CD4-positive, alpha-beta T cell treated with Interleukin-12 subunit alpha and Interleukin-12 subunit beta, for 1 hour (primary cell): ENCODE data around the gene BRIP1.
"Not testable (repeated sequence)": the region's sequence is repeated elsewhere in the genome, so short reads cannot be mapped to it uniquely, and the experiment has no call there.

Experiments used
- DNase-seq: peaks from one replicate; pipeline ENCODE4 v3.0.0-alpha.2; 2020

BRIP1 gene

DNA sequence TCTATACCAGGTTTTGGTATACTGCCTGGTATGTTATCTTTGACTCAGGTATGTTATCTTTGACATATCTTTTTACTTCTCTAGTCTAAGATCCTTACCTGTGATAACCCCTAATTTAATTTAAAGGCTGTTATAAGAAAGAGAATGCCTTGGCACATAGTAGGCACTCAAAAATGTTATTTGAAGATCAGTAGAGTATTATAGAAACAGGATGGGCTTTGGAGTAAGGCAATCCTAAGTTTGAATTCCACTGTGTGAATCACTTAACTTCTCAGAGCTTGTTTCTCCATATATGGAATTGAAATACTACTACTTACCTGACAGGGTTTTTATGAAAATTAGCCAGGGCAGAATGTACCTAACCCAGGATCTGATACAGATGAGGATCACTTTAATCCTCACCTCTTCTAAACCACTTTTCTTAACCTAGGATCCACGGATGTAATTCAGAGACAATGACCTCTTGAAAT, 1.2 kb downstream of the BRIP1 start:
- no peak for DNase-seq

DNA sequence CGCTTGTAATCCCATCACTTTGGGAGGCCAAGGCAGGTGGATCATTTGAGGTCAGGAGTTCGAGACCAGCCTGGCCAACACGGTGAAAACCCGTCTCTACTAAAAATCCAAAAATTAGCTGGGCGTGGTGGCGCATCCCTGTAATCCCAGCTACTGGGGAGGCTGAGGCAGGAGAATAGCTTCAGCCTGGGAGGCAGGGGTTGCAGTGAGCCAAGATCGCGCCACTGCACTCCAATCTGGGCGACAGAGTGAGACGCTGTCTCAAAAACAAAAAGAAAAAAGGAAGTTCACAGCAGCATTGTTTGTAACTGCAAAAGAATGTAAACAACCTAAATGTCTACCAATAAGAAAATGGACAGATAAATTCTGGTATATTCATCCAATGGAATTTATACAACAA, 2.9 kb downstream of the BRIP1 start:
- DNase-seq: not testable (repeated sequence)

DNA sequence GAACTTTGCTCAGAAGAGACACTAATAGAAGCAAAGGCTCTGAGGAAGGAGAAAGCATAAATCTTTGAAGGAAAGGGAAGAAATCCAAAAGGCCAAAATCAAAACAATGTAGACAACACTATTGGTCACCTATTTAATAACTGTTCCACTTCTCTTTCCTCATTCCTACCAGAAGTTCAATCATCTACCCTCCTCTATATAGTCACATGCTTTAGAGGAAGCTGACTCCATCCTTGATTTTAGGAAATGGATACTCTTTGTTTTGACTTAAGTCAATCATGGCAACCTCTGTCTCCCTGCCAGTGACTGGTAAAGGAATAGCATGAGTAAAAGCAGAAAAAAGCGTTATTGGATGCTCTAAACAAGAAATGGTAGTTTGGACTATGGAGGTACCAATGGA, 7.3 kb downstream of the BRIP1 start:
- no peak for DNase-seq

DNA sequence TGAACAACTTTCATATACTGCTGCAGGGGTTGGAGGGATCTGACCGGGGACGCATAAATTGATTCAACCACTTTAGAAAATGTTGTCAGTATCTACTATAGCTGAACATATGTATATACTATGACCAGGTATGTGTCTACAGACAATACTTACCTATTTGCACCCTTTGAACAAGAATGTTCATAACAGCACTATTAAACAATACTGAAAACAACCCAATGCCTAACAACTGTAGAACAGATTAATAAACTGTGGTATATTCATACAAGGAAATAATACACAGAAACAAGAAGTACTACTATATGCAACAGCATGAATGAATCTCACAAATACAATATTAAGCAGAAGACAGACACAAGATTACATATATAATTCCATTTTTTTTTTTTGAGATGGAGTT, 10.5 kb downstream of the BRIP1 start:
- DNase-seq: no peak

DNA sequence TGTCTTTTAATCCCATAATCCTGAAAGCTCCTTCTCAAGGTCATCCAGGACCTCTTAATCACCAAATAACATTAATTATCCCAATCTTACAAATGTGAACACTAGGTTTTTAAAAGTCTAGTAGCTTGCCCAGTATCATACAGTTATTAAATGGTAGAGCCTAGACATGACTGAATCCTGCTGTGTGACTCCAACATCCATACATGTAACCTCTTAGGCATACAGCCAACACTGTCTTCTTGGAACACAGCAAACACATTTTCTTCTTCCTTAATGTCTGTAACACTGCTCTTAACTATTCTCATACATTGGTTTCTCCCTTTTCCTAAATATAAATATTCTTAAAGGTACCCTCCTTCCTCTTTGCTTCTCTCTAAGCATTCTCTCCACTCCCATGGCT, 13.7 kb downstream of the BRIP1 start:
- DNase-seq: no peak

DNA sequence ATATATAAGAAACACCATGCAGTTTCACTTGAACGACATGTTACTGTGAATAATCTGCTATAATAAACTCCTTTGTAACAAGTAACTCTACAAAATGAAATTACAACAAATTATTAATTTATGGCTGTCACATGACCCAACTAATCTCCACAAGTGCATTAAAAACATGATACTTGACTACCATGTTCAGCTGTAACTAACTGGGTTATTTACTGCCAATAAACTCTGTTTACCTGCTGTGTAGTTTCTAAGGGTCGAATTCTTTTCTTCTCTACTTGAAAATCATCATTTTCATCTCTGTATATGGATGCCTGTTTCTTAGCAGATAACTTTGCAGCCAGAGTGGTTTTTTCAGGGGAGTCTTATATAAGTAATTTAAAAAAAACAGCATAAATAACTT, 14.4 kb downstream of the BRIP1 start:
- DNase-seq: no peak

DNA sequence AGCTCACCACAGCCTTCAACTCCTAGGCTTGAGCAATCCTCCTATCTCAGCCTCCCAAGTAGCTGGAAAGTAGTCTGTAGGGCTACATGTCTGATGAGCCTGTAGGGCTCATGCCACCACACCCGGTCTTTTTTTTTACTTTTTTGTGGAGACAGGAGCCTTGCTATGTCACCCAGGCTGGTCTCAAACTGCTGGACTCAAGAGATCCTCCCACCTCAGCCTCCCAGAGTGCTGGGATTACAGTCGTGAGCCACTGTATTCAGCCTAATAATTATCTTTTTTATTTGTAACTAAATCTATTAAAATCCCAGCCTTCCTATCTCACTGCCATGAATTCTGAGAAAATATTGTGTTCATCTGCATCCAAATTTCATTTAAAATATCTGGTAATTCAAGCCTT, 15.1 kb downstream of the BRIP1 start:
- no peak for DNase-seq

DNA sequence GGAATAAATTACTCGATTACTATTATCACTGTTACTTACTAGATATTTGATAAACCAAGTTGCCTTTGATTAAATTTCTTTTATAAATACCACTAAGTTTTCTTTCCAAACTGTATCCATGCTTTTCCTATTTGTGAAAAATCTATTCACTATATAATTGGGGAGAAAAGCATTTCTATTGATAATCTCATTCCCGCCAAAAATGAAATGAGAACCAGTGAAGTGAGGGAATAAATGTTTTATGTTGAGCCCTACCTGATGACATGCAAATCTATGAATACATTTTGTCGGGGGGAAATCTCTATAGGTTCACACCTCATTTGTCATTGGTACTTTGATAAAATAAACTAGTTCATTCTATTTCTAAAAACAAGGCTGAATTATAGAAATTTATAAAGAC, 15.7 kb downstream of the BRIP1 start:
- DNase-seq: no peak

DNA sequence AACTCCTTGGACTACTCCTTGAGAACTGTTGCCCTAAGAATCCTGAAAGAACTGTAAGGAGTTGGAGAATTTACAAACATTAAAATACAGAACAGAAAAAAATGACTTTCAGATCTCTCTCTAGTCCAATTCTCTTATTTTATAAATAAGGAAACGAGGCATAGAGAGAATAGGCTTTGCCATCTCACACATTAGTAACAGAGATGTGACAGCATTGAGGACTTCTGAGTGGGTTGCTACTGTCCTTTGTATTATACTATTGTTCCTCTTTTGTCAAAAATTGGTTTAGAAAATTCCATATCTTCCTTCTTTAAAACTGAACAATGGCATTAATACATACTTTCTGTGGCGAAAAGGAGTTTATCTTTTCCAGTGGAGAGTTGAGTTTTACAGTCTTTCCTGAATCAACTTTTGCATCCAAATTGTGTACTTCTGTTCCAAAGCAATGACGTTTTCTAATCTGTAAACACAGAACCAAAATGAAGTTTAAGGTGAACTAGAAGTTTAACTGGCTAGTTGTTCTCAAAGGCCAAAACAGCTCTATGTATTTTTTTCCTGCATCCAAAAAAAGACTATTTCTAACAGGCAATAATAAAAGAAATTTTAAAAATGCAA, 16.5 kb downstream of the BRIP1 start:
- no peak for DNase-seq

DNA sequence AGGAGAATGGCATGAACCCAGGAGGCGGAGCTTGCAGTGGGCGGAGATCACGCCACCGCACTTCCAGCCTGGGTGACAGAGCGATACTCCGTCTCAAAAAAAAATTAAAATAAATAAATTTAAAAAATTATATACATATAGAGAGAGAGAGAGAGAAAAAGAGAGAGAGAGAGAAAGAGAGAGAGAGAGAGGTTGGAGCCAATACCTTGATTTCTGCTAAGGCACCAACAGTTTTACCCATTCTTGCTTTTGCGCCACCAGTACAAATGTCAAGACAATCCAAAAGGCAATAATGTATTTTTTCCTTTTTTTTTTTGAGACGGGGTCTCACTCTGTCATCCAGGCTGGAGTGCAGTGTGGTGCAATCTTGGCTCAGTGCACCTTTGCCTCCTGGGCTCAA, 17.2 kb downstream of the BRIP1 start:
- DNase-seq: no peak

DNA sequence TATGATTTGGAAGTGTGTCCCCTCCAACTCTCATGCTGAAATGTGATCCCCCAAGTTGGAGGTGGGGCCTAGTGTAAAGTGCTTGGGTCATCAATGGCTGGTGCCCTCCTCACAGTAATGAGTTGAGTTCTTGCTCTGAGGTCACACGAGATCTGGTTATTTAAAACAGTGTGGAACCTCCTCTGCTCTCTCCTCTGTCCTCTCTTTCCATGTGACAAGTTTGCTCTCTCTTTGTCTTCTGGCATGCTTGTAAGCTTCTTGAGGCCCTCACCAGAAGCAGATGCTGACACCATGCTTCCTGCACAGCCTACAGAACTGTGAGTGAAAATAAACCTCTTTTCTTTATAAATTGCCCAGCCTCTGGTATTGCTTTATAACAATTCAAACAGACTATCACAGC, 19.9 kb downstream of the BRIP1 start:
- DNase-seq: no peak

DNA sequence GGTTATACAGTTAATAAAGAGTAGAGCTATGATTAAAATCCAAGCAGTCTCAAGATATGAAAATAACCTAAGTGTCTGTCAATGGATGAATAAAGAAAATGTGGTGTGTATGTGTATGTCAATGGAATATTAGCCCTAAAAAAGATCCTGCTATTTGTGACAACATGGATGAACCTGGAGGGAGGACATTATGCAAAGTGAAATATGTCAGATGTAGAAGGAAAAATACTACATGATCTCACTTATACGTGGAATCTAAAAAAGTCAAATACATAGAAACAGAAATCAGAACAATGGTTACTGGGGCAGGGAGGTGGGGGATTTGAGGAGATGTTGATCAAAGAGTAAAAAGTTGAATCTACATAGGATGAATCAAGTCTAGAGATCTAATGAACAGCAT, 20.4 kb downstream of the BRIP1 start:
- no peak for DNase-seq

DNA sequence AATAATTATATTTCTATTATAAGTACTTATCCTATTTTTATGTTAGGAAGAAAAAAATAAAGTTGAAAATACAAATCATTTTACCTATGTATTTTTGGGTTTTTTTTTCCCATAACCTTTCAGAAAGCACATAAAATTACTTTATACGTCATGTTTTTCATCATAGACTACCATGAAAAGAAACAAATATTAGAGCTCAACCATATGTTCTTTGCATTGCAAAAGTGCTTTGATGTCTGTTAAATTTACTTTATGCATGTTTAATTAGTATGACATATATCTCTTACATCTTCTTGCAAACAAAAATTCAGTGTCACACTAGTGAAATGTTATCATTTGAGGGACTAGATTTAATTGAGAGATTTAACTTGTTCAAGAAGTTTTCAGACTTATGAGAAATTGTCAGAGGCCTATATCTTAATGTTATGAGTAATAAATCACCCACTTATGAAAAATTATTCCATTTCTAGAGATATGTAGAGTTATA, 24.0 kb downstream of the BRIP1 start:
- no peak for DNase-seq

DNA sequence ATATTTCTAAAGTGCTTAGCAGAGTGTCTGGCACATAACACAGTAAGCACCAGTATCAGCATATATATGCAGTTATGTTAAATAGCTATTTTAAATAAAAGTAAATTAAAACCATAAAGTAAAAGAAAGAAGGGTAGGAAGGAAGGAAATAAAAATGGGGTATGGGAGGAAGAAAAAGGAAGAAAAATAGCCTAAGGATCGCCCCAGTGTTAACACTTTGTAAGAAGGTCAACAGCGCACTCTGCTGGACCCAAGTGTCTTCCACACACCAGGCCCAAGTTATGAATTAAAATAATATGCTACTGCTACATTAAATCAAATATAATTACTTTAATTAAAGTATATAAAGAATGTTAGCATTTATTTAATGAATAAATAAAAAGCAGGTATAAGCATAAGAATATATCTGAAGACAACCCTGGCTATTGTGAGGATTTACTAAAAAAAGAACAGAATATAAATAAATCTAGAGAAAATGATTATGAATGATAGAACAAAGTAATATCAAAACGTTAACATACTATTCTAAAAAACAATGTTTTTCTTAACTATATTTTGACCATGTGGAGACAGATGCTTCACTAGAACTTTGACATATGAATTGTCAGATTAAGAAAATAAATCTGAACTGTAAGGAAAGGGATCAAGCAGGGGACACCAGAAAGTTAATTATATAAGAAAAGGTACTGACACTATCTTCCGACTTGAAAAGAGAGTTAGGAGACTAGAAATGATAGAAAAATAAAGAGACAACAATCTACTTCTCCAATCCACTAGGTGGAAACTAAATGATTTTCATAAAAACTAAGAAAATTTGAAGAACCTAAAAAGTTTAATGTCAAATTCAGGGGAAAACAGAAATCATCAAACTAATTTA, 25.9 kb downstream of the BRIP1 start:
- peak; percentile 60 for DNase-seq

DNA sequence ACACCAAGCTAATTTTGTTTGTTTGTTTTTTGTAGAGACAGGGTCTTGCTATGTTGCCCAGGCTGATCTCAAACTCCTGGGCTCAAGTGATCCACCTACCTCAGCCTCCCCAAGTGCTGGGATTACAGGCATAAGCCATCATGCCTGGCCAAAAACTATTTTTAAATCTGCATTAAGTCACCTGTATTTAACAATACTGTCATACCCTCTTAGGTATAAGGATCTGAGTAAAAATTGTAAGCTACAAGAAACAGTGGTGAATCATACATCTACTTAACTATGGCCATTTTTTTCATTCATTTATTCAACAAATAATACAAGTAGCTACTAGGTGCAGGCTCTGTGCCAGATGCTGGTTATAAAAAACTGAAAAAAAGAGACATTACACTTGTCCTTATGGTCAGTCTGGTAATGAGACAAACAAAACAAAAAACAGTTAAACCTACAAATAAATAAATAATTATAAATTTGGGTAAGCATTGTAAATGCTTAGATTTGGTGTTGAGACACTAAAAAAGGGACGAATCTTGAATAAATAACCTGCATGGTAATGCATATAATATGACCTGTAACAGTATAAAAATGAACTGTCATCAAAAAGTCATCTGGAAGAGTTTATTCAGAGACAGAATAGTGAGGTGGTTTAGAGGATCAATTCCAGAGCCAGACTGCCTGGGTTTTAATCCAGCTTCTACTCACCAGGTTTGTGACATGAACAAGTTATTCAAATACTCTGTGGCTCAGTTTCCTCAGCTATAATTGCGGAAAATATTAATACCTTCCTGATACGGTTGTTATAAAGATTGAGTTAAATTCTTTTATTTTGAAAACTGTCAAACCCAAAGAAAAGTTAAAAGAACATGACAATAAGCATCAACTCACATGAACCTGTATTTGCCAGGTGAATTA, 26.8 kb downstream of the BRIP1 start:
- DNase-seq: no peak

DNA sequence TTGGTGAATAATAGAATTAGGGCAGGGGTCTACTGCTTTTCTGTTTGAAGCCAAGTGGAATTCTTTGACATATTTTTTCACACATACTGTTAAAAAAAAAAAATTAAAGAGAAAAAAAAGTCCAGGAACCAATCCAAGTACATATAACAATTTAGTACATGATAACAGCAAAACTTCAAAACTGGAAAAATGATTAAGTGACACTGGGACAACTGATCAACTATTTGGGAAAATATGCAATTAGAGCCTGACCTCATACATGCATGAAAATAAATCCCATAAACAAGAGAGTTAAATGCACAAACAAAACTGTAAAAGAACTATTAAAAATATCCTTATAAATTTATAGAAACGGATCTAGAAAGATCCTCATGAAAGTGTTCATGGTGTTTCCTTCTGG, 27.7 kb downstream of the BRIP1 start:
- no peak for DNase-seq

DNA sequence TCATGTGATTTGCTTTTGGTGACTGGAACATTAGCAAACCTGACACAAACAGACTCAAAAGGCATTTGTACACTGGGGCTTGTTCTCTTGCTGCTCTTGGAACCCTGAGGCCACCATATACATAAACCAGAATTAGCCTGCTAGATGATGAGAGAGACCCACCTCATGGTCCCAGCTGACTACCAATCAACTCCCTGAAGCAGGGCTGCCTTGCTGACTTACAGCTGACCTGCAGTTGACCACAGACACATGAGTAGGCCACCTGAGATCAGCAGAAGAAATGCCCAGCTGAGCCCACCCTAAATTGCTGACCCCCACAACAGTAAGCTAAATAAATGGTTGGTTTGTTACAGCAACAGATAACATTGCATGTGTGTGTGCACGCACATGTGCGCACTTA, 28.7 kb downstream of the BRIP1 start:
- DNase-seq: no peak

DNA sequence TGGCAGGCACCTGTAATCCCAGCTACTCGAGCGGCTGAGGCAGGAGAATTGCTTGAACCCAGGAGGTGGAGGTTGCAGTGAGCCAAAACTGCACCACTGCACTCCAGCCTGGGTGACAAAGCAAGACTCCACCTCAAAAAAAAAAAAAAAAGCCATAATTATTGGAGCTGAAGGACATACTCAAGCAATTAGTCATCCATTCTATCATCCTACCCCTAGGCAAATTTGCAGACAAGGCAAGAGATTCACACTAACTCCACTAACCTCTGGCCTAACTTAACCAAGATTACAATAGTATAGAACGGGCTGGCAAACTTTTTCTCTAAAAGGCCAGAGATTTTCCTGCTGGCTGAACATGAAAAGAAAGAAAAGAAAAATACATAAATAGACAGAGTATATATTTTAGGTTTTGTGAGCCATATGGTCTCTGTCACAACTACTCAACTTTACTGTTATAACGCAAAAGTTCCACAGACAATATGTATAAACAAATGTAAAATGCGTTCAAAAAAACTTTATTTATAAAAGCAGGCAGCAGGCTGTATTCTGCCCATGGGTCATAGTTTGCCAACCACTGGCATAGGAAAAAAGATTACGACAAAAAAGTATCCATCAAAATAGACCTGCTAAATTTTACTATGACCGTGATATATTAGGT, 29.7 kb downstream of the BRIP1 start:
- no peak for DNase-seq

DNA sequence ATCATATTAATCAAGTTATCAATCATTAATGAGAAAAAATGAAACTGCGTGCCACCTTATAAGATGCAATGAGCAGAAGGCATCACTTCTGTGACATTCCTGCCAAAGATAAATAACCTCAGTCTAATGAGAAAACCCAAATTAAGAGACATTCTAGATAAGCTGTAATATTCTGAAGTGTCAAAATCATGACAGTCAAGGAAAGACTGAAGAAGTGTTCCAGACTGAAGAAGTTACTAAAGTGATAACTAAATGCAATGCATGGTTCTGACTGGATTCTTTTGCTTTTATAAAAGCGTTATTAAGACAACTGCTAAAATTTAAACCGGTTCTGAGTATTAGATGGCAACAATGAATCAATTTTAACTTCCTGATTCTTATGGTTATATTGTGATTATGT, 30.9 kb downstream of the BRIP1 start:
- DNase-seq: no peak

DNA sequence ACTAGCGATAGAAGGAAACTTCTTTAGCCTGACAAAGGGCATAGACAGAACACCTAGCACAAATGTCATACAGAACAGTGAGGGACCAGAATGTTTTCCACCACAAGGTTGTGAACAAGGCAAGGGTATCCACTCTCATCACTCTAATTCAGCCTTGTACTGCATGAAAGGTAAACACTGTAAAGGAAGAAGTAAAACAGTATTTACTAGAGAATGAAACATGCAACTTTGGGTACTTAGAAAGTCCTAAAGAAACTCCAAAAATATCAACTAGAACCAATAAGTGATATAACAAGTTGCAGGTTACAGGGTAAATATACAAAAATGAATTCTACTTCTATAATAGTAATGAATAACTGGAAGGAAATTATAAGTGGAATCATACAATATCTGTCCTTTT, 32.2 kb downstream of the BRIP1 start:
- DNase-seq: no peak

DNA sequence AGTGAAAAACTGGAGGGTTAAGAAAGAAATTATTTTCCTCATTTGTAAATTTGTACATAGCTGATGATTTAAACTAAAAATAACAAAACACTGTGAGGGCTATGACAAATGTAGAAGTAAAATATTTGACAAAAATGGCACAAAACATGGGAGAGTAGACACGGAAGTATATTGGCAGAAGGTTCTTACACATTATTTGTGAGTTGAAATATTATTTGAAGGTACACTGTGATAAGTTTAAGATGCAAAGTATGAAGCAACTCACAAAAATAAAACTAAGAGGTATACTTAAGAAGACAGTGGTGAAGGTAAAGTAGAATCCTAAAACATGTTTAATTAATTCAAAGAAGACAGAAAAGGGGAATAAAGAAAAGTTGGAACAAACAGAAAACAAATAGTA, 34.6 kb downstream of the BRIP1 start:
- no peak for DNase-seq

DNA sequence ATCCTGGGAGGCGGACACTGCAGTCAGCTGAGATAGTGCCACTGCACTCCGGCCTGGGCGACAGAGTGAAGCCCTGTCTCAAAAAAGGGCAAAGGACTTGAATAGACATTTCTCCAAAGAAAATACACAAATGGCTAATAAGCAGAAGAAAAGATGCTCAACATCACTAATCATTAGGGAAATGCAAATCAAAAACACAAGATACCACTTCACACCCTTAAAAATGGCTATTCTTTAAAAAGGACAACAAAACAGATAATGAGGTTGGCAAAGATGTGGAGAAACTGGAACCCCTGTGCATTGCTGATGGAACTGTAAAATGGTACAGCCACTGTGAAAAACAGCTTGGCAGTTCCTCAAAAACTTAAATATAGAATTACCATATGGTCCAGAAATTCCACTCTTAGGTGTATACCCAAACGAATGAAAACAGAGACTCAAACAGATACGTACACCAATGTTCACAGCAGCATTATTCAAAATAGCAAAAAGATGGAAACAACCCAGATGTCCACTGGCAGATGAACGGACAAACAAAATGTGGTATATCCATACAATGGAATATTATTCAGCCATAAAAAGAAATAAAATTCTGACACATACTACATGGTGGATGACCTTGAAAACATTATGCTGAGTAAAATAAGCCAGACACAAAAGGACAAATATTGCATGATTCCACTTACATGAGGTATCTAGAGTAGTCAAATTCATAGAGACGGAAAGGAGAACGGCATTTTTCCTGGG, 35.5 kb downstream of the BRIP1 start:
- no peak for DNase-seq
